Hepatocyte (in vitro differentiated cells): ENCODE measurements around the gene IL17B. TPM values are rescaled to one million over a fixed set of nuclear protein-coding genes. Genes with fewer than 3 reads are reported as not detected.

Experiments used
- DNase-seq: peaks from one replicate; pipeline ENCODE4 v3.0.0-alpha.2; 2016; ENCODE audit warnings: low spot score
- H2AFZ ChIP-seq: fragments of 200-600 bp; sonication (generic); 2 replicates; pipeline ENCODE4 v1.6.0; 2016; ENCODE audit warnings: antibody characterized with exemption, mild to moderate bottlenecking
- H3K27ac ChIP-seq: fragments of 200-600 bp; sonication (generic); 2 replicates; pipeline ENCODE4 v1.5.1; 2016; ENCODE audit warnings: mild to moderate bottlenecking
- H3K27me3 ChIP-seq: fragments of 200-600 bp; sonication (generic); 2 replicates; pipeline ENCODE4 v1.6.1; 2016
- H3K36me3 ChIP-seq: fragments of 200-600 bp; sonication (generic); replicated peaks from 2 replicates; pipeline ENCODE4 v1.5.1; 2016; ENCODE audit warnings: low read depth; ENCODE audit not compliant: insufficient read depth
- H3K4me1 ChIP-seq: fragments of 200-600 bp; sonication (generic); 2 replicates; pipeline ENCODE4 v1.5.1; 2016; ENCODE audit warnings: mild to moderate bottlenecking, moderate library complexity; ENCODE audit not compliant: insufficient read depth
- H3K4me2 ChIP-seq: fragments of 200-600 bp; sonication (generic); 2 replicates; pipeline ENCODE4 v1.6.0; 2016
- H3K4me3 ChIP-seq: fragments of 200-600 bp; sonication (generic); 2 replicates; pipeline ENCODE4 v1.5.1; 2016; ENCODE audit warnings: mild to moderate bottlenecking
- H3K79me2 ChIP-seq: fragments of 200-600 bp; sonication (generic); 2 replicates; pipeline ENCODE4 v1.6.0; 2017; ENCODE audit warnings: mild to moderate bottlenecking
- H3K9me2 ChIP-seq: fragments of 200-600 bp; sonication (generic); replicated peaks from 2 replicates; pipeline ENCODE4 v1.6.0; 2017; ENCODE audit warnings: mild to moderate bottlenecking; ENCODE audit not compliant: insufficient read depth
- H3K9me3 ChIP-seq: fragments of 200-600 bp; sonication (generic); 2 replicates; pipeline ENCODE4 v1.5.1; 2016; ENCODE audit warnings: low read depth, mild to moderate bottlenecking
- H4K20me1 ChIP-seq: fragments of 200-600 bp; sonication (generic); 2 replicates; pipeline ENCODE4 v1.6.0; 2016; ENCODE audit warnings: mild to moderate bottlenecking; ENCODE audit not compliant: insufficient read depth, poor library complexity, severe bottlenecking
- CTCF ChIP-seq: fragments of 200-600 bp; sonication (generic); IDR thresholded peaks from 2 replicates; pipeline ENCODE4 v1.5.1; 2016; ENCODE audit warnings: antibody characterized with exemption, mild to moderate bottlenecking; ENCODE audit not compliant: poor library complexity
- EZH2 ChIP-seq: fragments of 200-600 bp; sonication (generic); IDR thresholded peaks from 2 replicates; pipeline ENCODE4 v1.6.1; 2016; ENCODE audit warnings: antibody characterized with exemption, mild to moderate bottlenecking, borderline replicate concordance
- EZH2phosphoT487 ChIP-seq: fragments of 200-600 bp; sonication (generic); IDR thresholded peaks from one replicate; pipeline ENCODE4 v1.6.1; 2018; ENCODE audit warnings: antibody characterized with exemption, mild to moderate bottlenecking, low read depth, moderate library complexity; ENCODE audit not compliant: unreplicated experiment, severe bottlenecking
- WGBS: methylation state at CpG from one replicate; pipeline ENCODE4 v1.1.6; 2016; ENCODE audit warnings: low lambda C conversion rate; ENCODE audit errors: missing lambda C conversion rate; 5-methylcytosine and 5-hydroxymethylcytosine counted together
- polyA plus RNA-seq: library from polyadenylated mRNA; unstranded; fragments of >200 nt; fragmentation: Nextera tagmentation; extraction: Ambion mirVana; gene quantifications from 2 replicates; pipeline ENCODE4 v1.2.1, GENCODE V29; 2016
- total RNA-seq: library from RNA; depleted of rRNA; stranded (reverse); fragments of >200 nt; gene quantifications from 2 replicates; pipeline ENCODE4 v1.2.3, GENCODE V29; 2014

The IL17B gene
- total and polyA plus RNA-seq, 2 experiments from 2014 or later: not detected

DNA sequence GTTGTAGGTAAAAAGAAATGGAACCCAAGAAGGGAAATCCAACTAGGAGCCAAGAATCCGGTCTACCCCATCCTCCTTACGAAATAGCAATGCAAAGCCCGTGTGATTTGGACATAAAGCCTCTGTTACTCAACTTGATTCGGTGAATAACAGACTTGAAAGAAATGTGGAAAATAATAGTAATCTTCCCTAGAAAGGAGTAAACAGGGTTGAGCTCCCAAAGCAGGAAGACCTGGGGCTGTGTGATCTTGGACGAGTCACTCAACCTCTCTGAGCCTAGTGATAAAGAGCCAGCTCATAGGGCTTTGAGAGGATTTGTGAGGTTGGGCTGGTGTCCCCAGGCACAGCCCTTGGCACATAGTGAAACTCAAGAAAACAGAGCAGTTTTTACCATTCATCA lies 42.7 kb upstream of the IL17B start:
- Histone ChIP-seq H3K9me3 (no peaks in the 10 kb centered on the region), H3K4me2 (no peak overlapping the region), H3K4me1 (peaks cover 60% of the 10 kb centered on the region), H3K36me3 (no peaks in the 10 kb centered on the region), H2AFZ (no peak overlapping the region), H4K20me1 (no peaks in the 10 kb centered on the region), H3K27me3 (no peaks in the 10 kb centered on the region), H3K79me2 (peaks cover 11% of the 10 kb centered on the region), H3K4me3 (no peak overlapping the region), H3K9me2 (no peaks in the 10 kb centered on the region), H3K27ac (peak overlapping the region; percentile 90)
- WGBS: 87% methylated on average over 5 of the region's 5 CpGs
- TF ChIP-seq CTCF: no peak
- peak; percentile 28 for DNase-seq

- Histone ChIP-seq H3K27me3 (no peaks in the 10 kb centered on the region), H3K36me3 (no peaks in the 10 kb centered on the region), H3K79me2 (peaks cover 11% of the 10 kb centered on the region), H3K9me2 (no peaks in the 10 kb centered on the region), H3K4me1 (peaks cover 65% of the 10 kb centered on the region), H3K4me3 (no peak overlapping the region), H3K4me2 (no peak overlapping the region), H3K9me3 (no peaks in the 10 kb centered on the region), H4K20me1 (no peaks in the 10 kb centered on the region), H2AFZ (no peak overlapping the region), H3K27ac (peak overlapping the region; percentile 90)
- WGBS: 79% methylated on average over 6 of the region's 7 CpGs
- no peak for TF ChIP-seq CTCF
- TF ChIP-seq EZH2phosphoT487: no peak
- no peak for TF ChIP-seq EZH2
- DNase-seq: no peak
Measured at GRCh38 chr5:149421372-149421685, 42.2 kb upstream of the IL17B start.

- peak; percentile 6 for DNase-seq
- H3K9me2 ChIP-seq: no peaks in the 10 kb centered on the region
- no peak overlapping the region for H2AFZ ChIP-seq
- no peaks in the 10 kb centered on the region for H4K20me1 ChIP-seq
- TF ChIP-seq EZH2 (no peak), EZH2phosphoT487 (no peak), CTCF (no peak)
- H3K36me3 ChIP-seq: no peaks in the 10 kb centered on the region
- H3K9me3 ChIP-seq: no peaks in the 10 kb centered on the region
- H3K27me3 ChIP-seq: no peaks in the 10 kb centered on the region
- no peak overlapping the region for H3K4me2 ChIP-seq
- H3K4me1 ChIP-seq: peaks cover 66% of the 10 kb centered on the region
- no peak overlapping the region for H3K4me3 ChIP-seq
- peaks cover 11% of the 10 kb centered on the region for H3K79me2 ChIP-seq
- peak overlapping the region; percentile 90 for H3K27ac ChIP-seq
- WGBS: 66% methylated on average over 18 of the region's 18 CpGs
Measured at GRCh38 chr5:149420545-149421371, 41.7 kb upstream of the IL17B start.
